Measurements from ENCODE around the gene FASTKD1. TPM values are rescaled to one million over a fixed set of nuclear protein-coding genes. Genes with fewer than 3 reads are reported as not detected.
A peak's percentile ranks its signal among the peaks of the same experiment; 100 is the strongest.

FASTKD1 gene
- total RNA-seq, 1 experiment from 2014 or later: 23.8 TPM

- peak; percentile 53 for DNase-seq (ENCODE audit: low read depth)
These were observed 66.0 kb downstream of the FASTKD1 start for GRCh38 chr2:169507698-169508097.

GRCh38 chr2:169504651-169505050, 69.0 kb downstream of the FASTKD1 start:
- DNase-seq (ENCODE audit: low read depth): no peak

DNA sequence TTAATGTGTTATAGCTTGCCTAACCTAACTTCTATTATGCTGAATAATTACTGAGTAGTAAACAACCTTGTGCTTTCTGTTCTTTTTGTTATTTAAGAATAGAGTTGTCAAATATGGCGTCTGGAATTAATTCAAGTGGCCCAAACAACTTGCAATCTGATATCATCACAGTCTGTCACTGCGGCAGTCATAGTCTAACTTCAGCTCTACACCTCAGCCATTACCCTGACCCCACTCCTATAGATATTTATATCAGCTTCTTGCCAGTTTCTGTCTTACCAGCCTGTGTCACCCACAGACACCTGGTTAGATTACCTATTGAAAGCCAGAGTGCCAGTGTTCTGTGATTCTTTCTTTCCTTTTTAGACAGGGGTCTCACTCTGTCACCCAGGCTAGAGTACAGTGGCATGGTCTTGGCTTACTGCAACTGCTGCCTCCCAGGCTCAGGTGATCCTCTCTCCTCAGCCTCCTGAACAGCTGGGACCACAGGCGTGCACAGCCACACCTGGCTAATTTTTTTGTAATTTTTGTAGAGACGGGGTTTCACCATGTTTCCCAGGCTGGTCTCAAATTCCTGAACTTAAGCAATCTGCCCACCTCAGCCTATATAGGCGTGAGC, 78.2 kb downstream of the FASTKD1 start:
- no peak for DNase-seq (ENCODE audit: low read depth)

DNA sequence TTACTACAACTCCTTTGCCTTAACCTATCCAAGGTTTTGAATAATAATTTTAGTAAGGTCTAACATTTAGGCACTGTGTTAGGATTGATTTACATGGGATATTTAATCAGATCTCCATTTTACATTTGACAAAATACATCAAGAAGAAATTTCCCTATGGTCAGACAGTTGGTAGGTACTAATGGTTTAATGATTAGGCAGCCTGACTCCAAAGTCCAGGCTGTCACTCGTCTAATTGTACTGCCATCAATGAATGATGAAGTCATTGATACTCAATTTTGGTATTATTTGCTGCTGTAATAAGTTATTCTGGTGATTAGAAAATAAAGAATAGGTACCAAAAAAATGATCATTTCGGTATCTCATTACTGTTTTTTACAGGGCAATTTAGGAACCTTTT, 80.3 kb downstream of the FASTKD1 start:
- DNase-seq (ENCODE audit: low read depth): no peak

DNA sequence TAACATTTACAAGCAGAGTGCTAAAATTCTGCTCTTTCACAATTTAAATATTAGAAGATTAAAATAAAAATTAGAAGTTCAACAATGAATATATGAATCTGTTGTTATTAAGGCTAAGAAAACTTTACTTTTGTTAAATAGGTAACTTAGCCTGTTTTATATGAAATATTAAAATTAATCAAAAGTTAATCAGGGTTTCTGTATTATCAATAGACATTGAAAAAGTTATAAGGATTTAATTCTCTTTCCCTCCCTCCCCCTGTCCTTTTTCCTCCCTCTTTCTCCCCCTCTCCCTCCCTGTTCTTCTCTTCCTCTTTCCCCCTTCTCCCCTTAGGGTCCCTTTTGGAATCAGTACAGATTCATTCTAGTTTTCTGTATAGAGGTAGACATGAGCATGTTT, 82.3 kb downstream of the FASTKD1 start:
- DNase-seq (ENCODE audit: low read depth): no peak

GRCh38 chr2:169490834-169491233, 82.8 kb downstream of the FASTKD1 start:
- no peak for DNase-seq (ENCODE audit: low read depth)

DNA sequence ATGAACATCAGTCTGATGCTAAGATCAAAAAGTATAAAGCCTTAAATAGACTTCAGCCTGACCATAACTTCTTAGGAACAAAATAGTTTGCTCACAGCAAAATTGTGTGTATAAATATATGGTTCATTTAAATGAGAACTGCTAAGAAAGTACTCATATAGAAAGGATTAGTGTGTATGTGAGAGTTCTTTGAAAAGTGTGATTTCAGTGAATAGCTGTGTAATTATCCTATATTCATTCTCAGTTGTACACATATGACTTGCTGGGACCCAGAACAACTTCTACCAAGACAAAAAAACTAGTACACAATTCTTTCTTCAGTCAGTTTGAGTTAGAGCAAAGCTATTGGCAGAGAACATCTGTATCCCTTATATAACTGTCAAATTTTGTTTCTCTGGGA, 87.2 kb downstream of the FASTKD1 start:
- no peak for DNase-seq (ENCODE audit: low read depth)

GRCh38 chr2:169485650-169486138, 88.0 kb downstream of the FASTKD1 start:
- no peak for DNase-seq (ENCODE audit: low read depth)

DNA sequence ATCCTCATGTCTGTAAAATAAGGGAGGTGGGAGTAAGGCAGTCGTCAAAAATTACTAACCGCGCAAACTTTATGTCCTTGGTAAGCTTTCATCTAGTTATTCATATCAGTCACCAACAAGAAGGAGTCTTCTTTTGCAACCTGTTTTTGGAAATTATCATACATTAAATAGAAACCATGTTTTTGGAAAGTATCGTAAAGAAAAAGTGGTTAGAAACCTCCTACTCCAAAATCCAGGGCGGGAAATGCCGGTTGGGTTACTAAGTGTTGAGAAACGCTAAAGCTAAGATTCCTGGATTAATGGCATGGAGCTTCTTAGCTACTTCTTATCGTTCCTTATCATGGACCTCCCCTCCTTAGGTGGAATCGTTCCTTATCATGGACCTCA, 93.6 kb downstream of the FASTKD1 start:
- DNase-seq (ENCODE audit: low read depth): peak; percentile 10

Other genes starting within 250 kb of the FASTKD1 start
- gene LRP2, start 211.3 kb downstream of the FASTKD1 start, total RNA-seq (2014; rRNA removed; shearing (Covaris generic)): not detected in 2 replicates
- 2.2 and 3.1 TPM in 2 replicates for gene BBS5, start 94.4 kb downstream of the FASTKD1 start, total RNA-seq (2014; rRNA removed; shearing (Covaris generic))
- gene KLHL41, start 64.2 kb downstream of the FASTKD1 start, total RNA-seq (2014; rRNA removed; shearing (Covaris generic)): 0.12 and 0.20 TPM in 2 replicates
- gene PPIG, start 10.5 kb upstream of the FASTKD1 start, total RNA-seq (2014; rRNA removed; shearing (Covaris generic)): 20.4 and 25.4 TPM in 2 replicates
- not detected in 2 replicates for gene CFAP210, start 120.5 kb upstream of the FASTKD1 start, total RNA-seq (2014; rRNA removed; shearing (Covaris generic))
- 2.5 and 6.5 TPM in 2 replicates for gene PHOSPHO2, start 120.6 kb upstream of the FASTKD1 start, total RNA-seq (2014; rRNA removed; shearing (Covaris generic))
- gene KLHL23, start 160.0 kb upstream of the FASTKD1 start, total RNA-seq (2014; rRNA removed; shearing (Covaris generic)): 6.0 and 8.9 TPM in 2 replicates
- 127 and 164 TPM in 2 replicates for gene SSB, start 225.0 kb upstream of the FASTKD1 start, total RNA-seq (2014; rRNA removed; shearing (Covaris generic))

All from RPMI7951 (cell line).